C4-2B (cell line): ENCODE results near the gene GPR15.

Experiments
- H3K27ac ChIP-seq: fragments of 450-650 bp; 2 replicates; pipeline ENCODE4 v1.5.1; 2017
- CTCF ChIP-seq: fragments of 450-650 bp; conservative IDR thresholded peaks from 2 replicates; pipeline ENCODE4 v1.5.1; 2017; ENCODE audit warnings: mild to moderate bottlenecking
- ZFX ChIP-seq: fragments of 450-650 bp; IDR thresholded peaks from 2 replicates; pipeline ENCODE4 v1.6.1; 2017

GPR15 gene

GRCh38 chr3:98501863-98502576, 29.8 kb upstream of the GPR15 start:
- H3K27ac ChIP-seq, result no peak overlapping the region
- TF ChIP-seq CTCF, result no peak
- TF ChIP-seq ZFX, result no peak

- TF ChIP-seq CTCF, result no peak
- TF ChIP-seq ZFX, result no peak
- no peak overlapping the region for H3K27ac ChIP-seq
Measured at GRCh38 chr3:98504539-98504938, 27.2 kb upstream of the GPR15 start.

GRCh38 chr3:98508582-98508981, 23.2 kb upstream of the GPR15 start:
- no peak overlapping the region for H3K27ac ChIP-seq
- TF ChIP-seq ZFX (no peak), CTCF (no peak)

GRCh38 chr3:98512576-98512975, 19.2 kb upstream of the GPR15 start:
- no peak overlapping the region for H3K27ac ChIP-seq
- TF ChIP-seq CTCF (no peak), ZFX (no peak)

- no peak overlapping the region for H3K27ac ChIP-seq
- TF ChIP-seq CTCF (no peak), ZFX (no peak)
Measured at GRCh38 chr3:98513091-98513511, 18.7 kb upstream of the GPR15 start.

GRCh38 chr3:98513736-98514135, 18.0 kb upstream of the GPR15 start:
- no peak overlapping the region for H3K27ac ChIP-seq
- TF ChIP-seq CTCF, result no peak
- no peak for TF ChIP-seq ZFX

- no peak for TF ChIP-seq ZFX
- no peak for TF ChIP-seq CTCF
- H3K27ac ChIP-seq, result no peak overlapping the region
Measured at GRCh38 chr3:98514948-98515347, 16.8 kb upstream of the GPR15 start.
